ENCODE results near the gene POR. TPM values are rescaled to one million over a fixed set of nuclear protein-coding genes. Genes with fewer than 3 reads are reported as not detected.

Gene POR
- polyA plus RNA-seq, 1 of the 3 experiments (the other 2 are of a cell fraction): 68.7 TPM

DNA sequence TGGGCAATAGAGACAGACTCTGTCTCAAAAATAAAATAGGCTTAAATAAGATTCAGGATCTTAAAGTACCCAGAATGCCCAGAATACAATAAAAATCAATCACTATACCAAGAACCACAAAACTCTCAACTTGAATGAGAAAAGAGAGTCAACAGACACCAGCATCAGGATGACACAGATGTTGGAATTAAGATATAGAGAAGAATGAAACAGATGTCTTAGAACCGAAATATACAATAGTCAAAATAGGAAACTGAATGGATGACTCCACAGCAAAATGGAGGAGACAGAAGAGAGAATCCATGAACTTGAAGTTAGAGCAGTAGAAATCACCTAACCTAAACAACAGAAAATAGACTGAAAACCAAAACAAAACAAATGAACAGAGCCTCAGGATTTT, 29.6 kb downstream of the POR start:
- WGBS (ENCODE audit: low lambda C conversion rate): 95% methylated on average over 1 of the region's 1 CpG

DNA sequence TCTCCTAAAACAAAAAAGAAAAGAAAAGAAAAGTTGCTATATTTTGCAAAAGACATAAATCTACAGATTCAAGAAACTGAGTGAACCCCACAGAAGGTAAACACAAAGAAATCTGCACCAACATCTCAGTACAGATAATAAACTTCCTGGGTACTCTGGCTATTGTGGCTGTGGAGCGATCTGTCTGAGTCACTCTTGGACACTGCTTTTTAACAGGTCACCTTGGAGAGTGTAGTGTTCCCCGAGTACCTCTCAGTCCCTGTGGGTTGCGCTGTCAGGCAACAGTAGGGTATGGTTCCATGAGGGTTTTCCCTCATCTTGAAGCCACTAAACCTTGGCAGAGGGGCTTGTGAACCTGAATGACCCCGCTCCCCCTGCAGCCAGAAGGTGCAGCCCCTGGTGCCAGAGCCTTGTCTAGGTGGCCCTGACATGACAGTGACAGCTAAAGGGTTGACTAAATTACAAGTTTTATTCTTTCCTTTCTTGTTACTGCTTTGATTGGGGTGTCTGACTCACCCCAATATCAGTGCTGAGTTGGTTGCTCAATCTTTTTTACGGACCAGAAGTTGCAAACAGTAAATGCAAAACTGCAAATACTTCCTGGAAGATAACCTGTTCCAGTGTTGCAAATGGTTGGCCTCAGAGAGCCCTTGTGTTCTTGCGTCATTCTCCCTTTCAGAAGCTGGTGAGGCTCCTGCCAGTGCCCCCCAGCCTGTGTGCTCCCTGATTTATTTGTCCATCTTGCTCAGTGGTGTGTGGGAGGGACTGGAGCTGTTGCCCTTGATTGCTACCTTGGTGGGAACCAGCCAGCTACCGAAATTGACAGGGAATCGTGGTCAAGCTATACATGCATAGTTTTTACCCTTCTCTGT, 30.6 kb downstream of the POR start:
- TF ChIP-seq MXI1 (IDR thresholded peaks at IDR 0.05; ENCODE audit: low read depth, low read length): no peak
- no peak for TF ChIP-seq ELF1 (IDR thresholded peaks at IDR 0.05)
- TF ChIP-seq, protein P1, sequence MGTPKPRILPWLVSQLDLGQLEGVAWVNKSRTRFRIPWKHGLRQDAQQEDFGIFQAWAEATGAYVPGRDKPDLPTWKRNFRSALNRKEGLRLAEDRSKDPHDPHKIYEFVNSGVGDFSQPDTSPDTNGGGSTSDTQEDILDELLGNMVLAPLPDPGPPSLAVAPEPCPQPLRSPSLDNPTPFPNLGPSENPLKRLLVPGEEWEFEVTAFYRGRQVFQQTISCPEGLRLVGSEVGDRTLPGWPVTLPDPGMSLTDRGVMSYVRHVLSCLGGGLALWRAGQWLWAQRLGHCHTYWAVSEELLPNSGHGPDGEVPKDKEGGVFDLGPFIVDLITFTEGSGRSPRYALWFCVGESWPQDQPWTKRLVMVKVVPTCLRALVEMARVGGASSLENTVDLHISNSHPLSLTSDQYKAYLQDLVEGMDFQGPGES (IDR thresholded peaks at IDR 0.05; ENCODE audit: low read depth, low read length): no peak
- TF ChIP-seq, protein P2, sequence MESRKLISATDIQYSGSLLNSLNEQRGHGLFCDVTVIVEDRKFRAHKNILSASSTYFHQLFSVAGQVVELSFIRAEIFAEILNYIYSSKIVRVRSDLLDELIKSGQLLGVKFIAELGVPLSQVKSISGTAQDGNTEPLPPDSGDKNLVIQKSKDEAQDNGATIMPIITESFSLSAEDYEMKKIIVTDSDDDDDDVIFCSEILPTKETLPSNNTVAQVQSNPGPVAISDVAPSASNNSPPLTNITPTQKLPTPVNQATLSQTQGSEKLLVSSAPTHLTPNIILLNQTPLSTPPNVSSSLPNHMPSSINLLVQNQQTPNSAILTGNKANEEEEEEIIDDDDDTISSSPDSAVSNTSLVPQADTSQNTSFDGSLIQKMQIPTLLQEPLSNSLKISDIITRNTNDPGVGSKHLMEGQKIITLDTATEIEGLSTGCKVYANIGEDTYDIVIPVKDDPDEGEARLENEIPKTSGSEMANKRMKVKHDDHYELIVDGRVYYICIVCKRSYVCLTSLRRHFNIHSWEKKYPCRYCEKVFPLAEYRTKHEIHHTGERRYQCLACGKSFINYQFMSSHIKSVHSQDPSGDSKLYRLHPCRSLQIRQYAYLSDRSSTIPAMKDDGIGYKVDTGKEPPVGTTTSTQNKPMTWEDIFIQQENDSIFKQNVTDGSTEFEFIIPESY (IDR thresholded peaks at IDR 0.05; ENCODE audit: borderline replicate concordance, low read depth): no peak
- TF ChIP-seq, protein P3, sequence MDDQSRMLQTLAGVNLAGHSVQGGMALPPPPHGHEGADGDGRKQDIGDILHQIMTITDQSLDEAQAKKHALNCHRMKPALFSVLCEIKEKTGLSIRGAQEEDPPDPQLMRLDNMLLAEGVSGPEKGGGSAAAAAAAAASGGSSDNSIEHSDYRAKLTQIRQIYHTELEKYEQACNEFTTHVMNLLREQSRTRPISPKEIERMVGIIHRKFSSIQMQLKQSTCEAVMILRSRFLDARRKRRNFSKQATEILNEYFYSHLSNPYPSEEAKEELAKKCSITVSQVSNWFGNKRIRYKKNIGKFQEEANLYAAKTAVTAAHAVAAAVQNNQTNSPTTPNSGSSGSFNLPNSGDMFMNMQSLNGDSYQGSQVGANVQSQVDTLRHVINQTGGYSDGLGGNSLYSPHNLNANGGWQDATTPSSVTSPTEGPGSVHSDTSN (IDR thresholded peaks at IDR 0.05): no peak
- 93% methylated on average over 8 of the region's 8 CpGs for whole genome bisulfite sequencing (ENCODE audit: low lambda C conversion rate)
- POLR2A ChIA-PET: interaction anchor here (1.0 kb wide), 1 partner anchor 30 kb away, joined by 3 read pairs; the partner anchor contains the start of gene POR
- DNase-seq: no peak
- Histone ChIP-seq H3K9me3 (no peaks in the 10 kb centered on the region), H3K36me3 (replicated peaks in 1 of 2; ENCODE audit: control insufficient read depth in 1 of 2, insufficient read depth in 2 of 2, low read length in 1 of 2) (no peaks in the 10 kb centered on the region), H2AFZ (ENCODE audit: low read depth) (no peak overlapping the region), H3K27me3 (ENCODE audit: insufficient read depth) (no peaks in the 10 kb centered on the region), H3K27ac (ENCODE audit: low read depth in 2 of 2, low read length in 1 of 2) (no peak overlapping the region), H3K9me2 (no peaks in the 10 kb centered on the region), H3K9ac (no peak overlapping the region), H3K4me1 (ENCODE audit: control insufficient read depth in 1 of 2, insufficient read depth in 2 of 2, low read depth in 1 of 2, low read length in 1 of 2) (no peaks in the 10 kb centered on the region; a peak in 1 of 4 replicates), H4K20me1 (ENCODE audit: insufficient read depth) (peaks cover 9% of the 10 kb centered on the region; the same call in 1 of the 2 replicates), H3K4me2 (no peak overlapping the region), H3K4me3 (ENCODE audit: low read depth in 2 of 2, low read length in 1 of 2) (no peak overlapping the region), H3F3A (replicated peaks; ENCODE audit: insufficient read depth) (no peaks in the 10 kb centered on the region), H3K79me2 (ENCODE audit: insufficient read depth) (peaks cover 6% of the 10 kb centered on the region; the same call in 1 of the 2 replicates)
- CTCF ChIA-PET: interaction anchor here (0.8 kb wide), 1 partner anchor 22 kb away, joined by 3 read pairs; no protein-coding TSS in a partner anchor

More for the DNA sequence above, 29.6 kb downstream of the POR start:
- Histone ChIP-seq H3K36me3 (replicated peaks in 1 of 2; ENCODE audit: control insufficient read depth in 1 of 2, insufficient read depth in 2 of 2, low read length in 1 of 2) (no peaks in the 10 kb centered on the region), H3K4me1 (ENCODE audit: control insufficient read depth in 1 of 2, insufficient read depth in 2 of 2, low read depth in 1 of 2, low read length in 1 of 2) (no peaks in the 10 kb centered on the region), H4K20me1 (ENCODE audit: insufficient read depth) (peaks cover 4% of the 10 kb centered on the region; the same call in 1 of the 2 replicates), H2AFZ (ENCODE audit: low read depth) (no peak overlapping the region), H3K9me2 (no peaks in the 10 kb centered on the region), H3K9me3 (no peaks in the 10 kb centered on the region), H3K79me2 (ENCODE audit: insufficient read depth) (peaks cover 6% of the 10 kb centered on the region; the same call in 1 of the 2 replicates), H3K9ac (no peak overlapping the region), H3K27ac (ENCODE audit: low read depth in 2 of 2, low read length in 1 of 2) (no peak overlapping the region), H3F3A (replicated peaks; ENCODE audit: insufficient read depth) (no peaks in the 10 kb centered on the region), H3K4me2 (no peak overlapping the region), H3K27me3 (ENCODE audit: insufficient read depth) (no peaks in the 10 kb centered on the region), H3K4me3 (ENCODE audit: low read depth in 2 of 2, low read length in 1 of 2) (no peak overlapping the region)
- no peak for DNase-seq
- TF ChIP-seq RXRA (IDR thresholded peaks at IDR 0.05; ENCODE audit: borderline replicate concordance, low read depth) (no peak), EP300 (IDR thresholded peaks at IDR 0.05; ENCODE audit: borderline replicate concordance in 1 of 2, low read depth in 1 of 2, low read length in 1 of 2) (no peak), SMC3 (IDR thresholded peaks at IDR 0.05; ENCODE audit: low read depth, low read length) (no peak), RAD21 (IDR thresholded peaks at IDR 0.05; ENCODE audit: low read length) (no peak), NFIC (IDR thresholded peaks at IDR 0.05; ENCODE audit: borderline replicate concordance) (no peak), YY1 (IDR thresholded peaks at IDR 0.05; ENCODE audit: low read depth) (no peak), CHD2 (IDR thresholded peaks at IDR 0.05; ENCODE audit: low read length, partially characterized antibody) (no peak), FOSL2 (IDR thresholded peaks at IDR 0.05; ENCODE audit: borderline replicate concordance, low read depth) (no peak), RCOR1 (IDR thresholded peaks at IDR 0.05; ENCODE audit: low read length) (no peak)
- TF ChIP-seq, protein P1 (IDR thresholded peaks at IDR 0.05; ENCODE audit: low read depth, low read length): no peak
- ChIA-PET CTCF (no interaction called here), POLR2A (no interaction called here)
